Aorta (tissue), 5 donors: ENCODE measurements around the gene GJA4. TPM values are rescaled to one million over a fixed set of nuclear protein-coding genes. Genes with fewer than 3 reads are reported as not detected.

ENCODE experiments used
- ATAC-seq: fragments of 200-7000 bp; cut with Tn5 transposase; one replicate; pipeline ENCODE4 v1.9.1; 2022; ENCODE audit warnings: moderate library complexity; ENCODE audit not compliant: low FRiP score
- DNase-seq, 2 donors: peaks; one replicate each; pipeline ENCODE4 v3.0.0-alpha.2; 2020
- H3K27ac ChIP-seq, 2 donors: one replicate each; pipeline ENCODE4 v1.5.1; 2013; ENCODE audit warnings: low read length in 2 of 2, mild to moderate bottlenecking in 2 of 2, moderate library complexity in 2 of 2, control low read depth in 1 of 2, inconsistent platforms in 1 of 2, low read depth in 1 of 2
- H3K27me3 ChIP-seq, 2 donors: one replicate each; pipeline ENCODE4 v1.6.1; 2013; ENCODE audit warnings: control low read depth in 1 of 2, low read length in 1 of 2, mild to moderate bottlenecking in 1 of 2, moderate library complexity in 1 of 2; ENCODE audit not compliant: insufficient read depth in 2 of 2, control insufficient read depth in 1 of 2
- H3K36me3 ChIP-seq, 2 donors: one replicate each; pipeline ENCODE4 v1.6.1; 2013; ENCODE audit warnings: control low read depth in 1 of 2, low read length in 1 of 2, mild to moderate bottlenecking in 1 of 2; ENCODE audit not compliant: insufficient read depth in 2 of 2, control insufficient read depth in 1 of 2
- H3K4me1 ChIP-seq, 2 donors: one replicate each; pipeline ENCODE4 v1.6.1; 2013; ENCODE audit warnings: low read length in 2 of 2, control low read depth in 1 of 2, mild to moderate bottlenecking in 1 of 2, moderate library complexity in 1 of 2; ENCODE audit not compliant: insufficient read depth in 2 of 2, control insufficient read depth in 1 of 2
- H3K4me3 ChIP-seq, 2 donors: one replicate each; pipeline ENCODE4 v1.5.1; 2013; ENCODE audit warnings: low read length in 2 of 2, control low read depth in 1 of 2, mild to moderate bottlenecking in 1 of 2
- H3K9me3 ChIP-seq: one replicate; pipeline ENCODE4 v1.6.1; 2013; ENCODE audit warnings: mild to moderate bottlenecking, low read length; ENCODE audit not compliant: control insufficient read depth
- WGBS, 2 donors: extraction: QIAGEN DNeasy Blood & Tissue Kit; methylation state at CpG; one replicate each; pipeline ENCODE4 v1.1.7; 2013; 5-methylcytosine and 5-hydroxymethylcytosine counted together
- intact Hi-C, 2 donors: fragments of 100-400 bp; cut with DNase I; formaldehyde crosslinking; loops; one replicate each; pipeline versions ENCODE4 v1.14.2 to v1.15.0; 2022
- polyA plus RNA-seq, 2 donors: library from polyadenylated mRNA; stranded (reverse); fragments of 200-250 nt; gene quantifications; one replicate each; pipeline ENCODE4 v1.2.3, GENCODE V29; 2013
- total RNA-seq, 2 donors: library from RNA; stranded (reverse); fragmentation: NEBNext Ultra II Directional; extraction: Animal tissue kit (Norgen Biotek cat#: 25700); gene quantifications; one replicate each; pipeline ENCODE4 v1.2.1, GENCODE V29; 2021
- donor health status: healthy with polysubstance abuse.
- donor health status: Bipolar disorder and iron deficiency.
- donor health status: DM: no; HTN: no; CAD: no.
- donor health status: DM: no; HTN: no; CAD: no.
- donor health status: DM: yes; HTN: yes; CAD: no.

Gene GJA4
- total and polyA plus RNA-seq, 4 donors, result 21.0 to 72.2 (median 47.3) TPM

DNA sequence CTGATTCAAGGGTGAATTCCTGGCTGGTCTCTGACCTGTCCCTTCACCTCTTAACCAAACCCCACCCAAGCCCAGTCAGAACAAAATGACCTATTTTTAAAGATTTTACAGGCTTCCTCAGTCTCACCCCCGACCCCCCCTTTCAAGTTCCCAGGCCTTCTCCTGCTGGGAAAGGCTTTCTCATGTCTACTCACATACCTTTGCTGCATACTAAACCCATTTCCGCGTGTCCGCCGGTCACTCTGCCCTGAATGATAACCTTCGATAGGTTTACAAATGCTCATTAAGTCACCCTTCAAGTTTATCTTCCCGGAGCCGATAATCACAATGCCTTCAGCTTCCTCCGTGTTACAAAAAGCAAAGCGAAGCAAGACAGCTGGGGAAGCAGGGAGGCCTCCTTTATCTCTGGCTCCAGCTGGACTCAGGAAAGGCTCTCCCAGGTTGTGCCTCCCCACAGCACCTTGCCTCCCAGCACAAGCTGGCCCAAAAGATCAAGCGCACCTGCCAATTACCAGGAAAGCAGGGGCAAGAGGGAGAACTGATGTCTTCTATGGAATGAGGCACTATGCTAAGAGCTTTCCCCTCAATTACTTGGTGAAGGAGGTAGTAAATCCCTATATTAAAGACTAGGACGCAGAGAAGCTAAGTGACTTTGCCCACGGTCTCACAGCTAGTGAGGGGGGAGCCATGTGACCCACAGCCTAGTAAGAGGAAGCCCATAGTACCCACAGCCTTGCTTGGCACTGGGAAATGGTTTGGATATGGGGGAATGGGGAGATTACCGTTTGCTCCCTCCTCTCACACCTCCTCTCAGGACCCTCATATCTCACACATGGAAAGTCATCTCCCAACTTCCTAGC is 50.8 kb downstream of the GJA4 start:
- no peak overlapping the region for H3K4me3 ChIP-seq
- 76 to 79% methylated on average over 14 of the region's 14 CpGs for WGBS, 2 donors
- no peak for DNase-seq
- no peaks in the 10 kb centered on the region for H3K27me3 ChIP-seq
- intact Hi-C loops, result loop anchor here in 1 of 2 donors (1.0 kb wide), 1 partner anchor 22 kb away; no protein-coding TSS in a partner anchor
- no peaks in the 10 kb centered on the region for H3K9me3 ChIP-seq
- no peaks in the 10 kb centered on the region for H3K36me3 ChIP-seq
- H3K4me1 ChIP-seq, result no peaks in the 10 kb centered on the region
- H3K27ac ChIP-seq, result no peak overlapping the region
- no peak for ATAC-seq

DNA sequence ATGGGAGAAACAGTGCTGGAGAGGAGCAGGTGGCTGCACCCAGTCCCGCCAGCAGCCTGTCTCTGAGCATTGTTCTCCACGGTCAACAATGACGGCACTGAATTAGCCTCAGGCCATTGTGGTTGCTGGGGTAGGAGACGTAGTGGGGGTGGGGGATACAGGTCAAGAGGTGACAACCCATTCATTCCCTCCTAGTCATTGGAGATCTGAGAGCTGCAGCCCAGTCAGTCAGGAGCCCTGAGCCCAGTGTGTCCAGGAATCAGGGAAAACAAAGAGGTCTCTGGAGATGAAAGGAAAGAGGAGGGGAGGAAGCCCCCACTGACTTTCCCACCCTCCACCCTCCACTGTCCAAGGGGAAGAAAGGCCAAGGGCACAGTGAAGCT is 51.4 kb downstream of the GJA4 start:
- DNase-seq (no peak), ATAC-seq (no peak)
- Histone ChIP-seq H3K36me3 (no peaks in the 10 kb centered on the region), H3K9me3 (no peaks in the 10 kb centered on the region), H3K4me1 (no peaks in the 10 kb centered on the region), H3K4me3 (no peak overlapping the region), H3K27me3 (no peaks in the 10 kb centered on the region), H3K27ac (no peak overlapping the region)
- intact Hi-C loops, result no loop called here
- 88 to 89% methylated on average over 4 of the region's 4 CpGs for WGBS, 2 donors

Other genes with a start within 250 kb of the GJA4 start
- not detected for gene GJB5, start 38.0 kb upstream of the GJA4 start, total RNA-seq
- gene GJB5, start 38.0 kb upstream of the GJA4 start, polyA plus RNA-seq, result not detected
- not detected for gene GJB4, start 33.3 kb upstream of the GJA4 start, total RNA-seq
- gene GJB4, start 33.3 kb upstream of the GJA4 start, polyA plus RNA-seq, result not detected
- under 1 TPM; 0.21 to 0.42 TPM for gene GJB3, start 11.8 kb upstream of the GJA4 start, total RNA-seq
- 1 to 10 TPM in 1 of 2 donors, not detected in 1; 1.0 TPM for gene GJB3, start 11.8 kb upstream of the GJA4 start, polyA plus RNA-seq
- 10 to 100 TPM; 38.1 to 58.8 TPM for gene SMIM12, start 66.8 kb downstream of the GJA4 start, total RNA-seq
- 10 to 100 TPM; 38.6 to 46.3 TPM for gene SMIM12, start 66.8 kb downstream of the GJA4 start, polyA plus RNA-seq
- gene DLGAP3, start 136.7 kb downstream of the GJA4 start, total RNA-seq, result under 1 TPM; 0.19 to 0.36 TPM
- gene DLGAP3, start 136.7 kb downstream of the GJA4 start, polyA plus RNA-seq, result under 1 TPM in 1 of 2 donors, not detected in 1; 0.10 TPM
- 10 to 100 TPM; 25.7 to 40.1 TPM for gene TMEM35B, start 192.3 kb downstream of the GJA4 start, total RNA-seq
- gene TMEM35B, start 192.3 kb downstream of the GJA4 start, polyA plus RNA-seq, result 10 to 100 TPM; 32.2 to 53.1 TPM
- gene ZMYM6, start 238.9 kb downstream of the GJA4 start, total RNA-seq, result 10 to 100 TPM; 24.4 to 24.7 TPM
- gene ZMYM6, start 238.9 kb downstream of the GJA4 start, polyA plus RNA-seq, result 10 to 100 TPM; 10.5 to 14.9 TPM